Stimulated activated naive CD4-positive, alpha-beta T cell treated with Interleukin-2 at 50 U/mL for 16 hours (primary cell): ENCODE results near the gene PRR12.
"Not testable (repeated sequence)": the region's sequence is repeated elsewhere in the genome, so short reads cannot be mapped to it uniquely, and the experiment has no call there.

Experiments
- DNase-seq: peaks from one replicate; lab custom pipeline; 2025; lab: John Stamatoyannopoulos, UW

The PRR12 gene

DNA sequence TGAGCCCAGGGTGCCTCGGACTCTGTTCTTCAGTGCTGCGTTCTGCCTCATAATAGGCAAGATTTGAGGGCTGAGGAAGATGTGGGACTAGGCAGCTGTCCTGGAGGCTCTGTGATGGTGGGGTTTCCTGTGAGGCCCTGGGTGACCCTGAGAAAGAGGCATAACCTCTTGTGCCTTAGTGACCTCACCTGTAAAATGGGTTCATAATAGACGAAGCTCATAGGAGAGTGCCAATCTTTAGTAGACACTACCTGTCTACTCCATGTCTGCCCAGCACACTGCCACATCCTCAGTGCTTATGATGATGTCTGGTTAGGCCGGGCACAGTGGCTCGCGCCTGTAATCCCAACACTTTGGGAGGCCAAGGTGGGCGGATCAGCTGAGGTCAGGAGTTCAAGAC, 25.6 kb downstream of the PRR12 start:
- no peak for DNase-seq

DNA sequence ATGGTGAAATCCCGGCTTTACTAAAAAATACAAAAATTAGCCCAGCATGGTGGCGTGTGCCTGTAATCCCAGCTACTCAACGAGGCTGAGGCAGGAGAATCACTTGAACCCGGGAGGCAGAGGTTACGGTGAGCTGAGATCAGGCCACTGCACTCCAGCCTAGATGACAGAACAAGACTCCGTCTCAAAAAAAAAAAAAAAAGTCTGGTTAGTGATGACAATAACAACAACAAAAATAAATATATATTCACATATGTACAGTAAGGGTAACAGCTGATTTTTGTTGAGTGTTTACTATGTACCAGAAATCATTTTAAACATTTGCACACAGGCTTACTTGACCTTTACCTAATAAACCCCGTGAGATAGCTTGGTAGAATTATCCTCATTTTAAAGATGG, 26.0 kb downstream of the PRR12 start:
- no peak for DNase-seq

DNA sequence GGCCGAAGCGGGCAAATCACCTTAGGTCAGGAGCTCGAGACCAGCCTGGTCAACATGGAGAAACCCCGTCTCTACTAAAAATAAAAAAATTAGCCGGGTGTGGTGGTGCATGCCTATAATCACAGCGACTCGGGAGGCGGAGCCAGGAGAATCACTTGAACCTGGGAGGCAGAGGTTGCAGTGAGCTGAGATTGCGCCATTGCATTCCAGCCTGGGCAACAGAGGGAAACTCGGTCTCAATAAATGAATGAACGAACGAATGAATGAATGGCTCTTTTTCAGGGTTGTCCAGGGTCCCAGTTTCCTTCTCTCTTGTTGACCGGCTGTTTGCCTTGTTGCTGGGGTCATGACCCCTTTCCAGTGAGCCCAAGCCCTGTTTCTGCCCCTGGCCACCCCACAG, 26.9 kb downstream of the PRR12 start:
- DNase-seq = not testable (repeated sequence)

DNA sequence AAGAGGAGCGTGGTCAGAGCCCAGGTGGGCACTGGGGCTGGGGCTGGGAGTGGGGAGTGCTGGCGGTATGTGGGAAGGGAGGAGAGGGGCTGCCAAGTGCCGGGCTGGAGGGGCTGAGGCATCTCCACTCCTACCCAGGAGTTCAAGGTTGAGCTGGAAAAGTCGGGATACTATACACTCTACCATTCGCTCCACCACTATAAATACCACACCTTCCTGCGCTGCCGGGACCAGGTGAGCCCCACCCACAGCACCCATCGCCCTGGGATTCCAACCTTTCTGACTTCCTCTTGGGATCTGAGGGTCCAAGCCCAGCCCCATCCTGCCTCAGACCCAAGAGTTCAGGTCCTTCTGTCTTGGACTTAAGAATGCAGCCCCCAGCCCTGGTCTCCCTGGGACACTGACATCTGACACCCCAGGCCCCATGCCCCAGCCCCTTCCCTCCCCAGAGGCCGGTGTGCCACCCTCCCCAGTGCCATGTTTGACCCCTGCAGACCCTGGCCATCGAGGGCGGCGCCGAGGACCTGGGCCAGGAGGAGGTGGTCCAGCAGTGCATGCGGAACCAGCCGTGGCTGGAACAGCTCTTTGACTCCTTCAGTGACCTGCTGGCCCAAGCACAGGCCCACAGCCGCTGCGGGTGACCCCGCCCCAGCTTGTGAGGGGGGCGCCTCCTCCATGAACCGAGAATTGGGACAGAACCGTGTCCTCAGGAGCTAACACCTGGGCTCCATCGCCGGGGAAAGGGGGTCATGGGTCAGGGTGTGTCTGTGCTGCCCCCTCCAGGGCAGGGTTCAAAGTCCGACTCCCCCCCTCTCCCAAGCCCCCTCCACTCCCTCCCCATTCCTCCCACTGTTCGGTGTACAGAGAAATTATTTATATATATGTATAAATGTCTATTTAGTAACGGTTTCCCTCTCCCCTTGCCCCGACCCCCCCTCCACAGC, 34.3 kb downstream of the PRR12 start:
- no peak for DNase-seq

DNA sequence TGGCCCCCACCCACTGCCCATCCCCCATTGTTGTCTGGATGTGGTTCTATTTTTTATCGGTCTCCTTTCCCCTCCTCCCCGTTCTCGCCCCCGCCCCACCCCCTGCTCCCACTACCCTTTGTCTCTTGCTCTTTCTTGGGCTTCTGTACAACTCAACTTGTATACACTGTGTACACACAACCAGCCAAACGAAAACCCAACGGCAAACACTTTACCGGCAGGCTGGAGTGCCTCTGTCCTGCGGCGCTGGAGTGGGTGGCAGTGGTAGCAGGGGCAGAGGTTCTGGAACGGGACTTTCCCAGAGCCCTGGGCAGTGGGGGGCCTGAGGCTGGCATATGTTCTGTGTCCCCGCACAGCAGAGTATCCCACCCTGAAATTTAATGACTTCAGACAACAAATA, 35.2 kb downstream of the PRR12 start:
- no peak for DNase-seq

DNA sequence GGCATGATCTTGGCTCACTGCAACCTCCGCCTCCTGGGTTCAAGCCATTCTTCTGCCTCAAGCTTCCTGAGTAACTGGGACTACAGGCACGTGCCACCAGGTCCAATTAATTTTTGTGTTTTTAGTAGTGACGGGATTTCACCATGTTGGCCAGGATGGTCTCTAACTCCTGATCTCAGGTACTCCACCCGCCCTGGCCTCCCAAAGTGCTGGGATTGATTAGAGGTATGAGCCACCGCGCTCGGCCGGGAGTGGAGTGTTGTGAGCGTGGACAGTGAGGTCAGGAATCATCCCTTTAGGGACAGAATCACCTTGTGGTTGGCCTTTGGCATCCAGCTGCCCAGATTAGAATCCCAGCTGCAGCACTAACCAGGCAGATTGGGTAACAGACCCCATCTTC, 38.7 kb downstream of the PRR12 start:
- DNase-seq = no peak

DNA sequence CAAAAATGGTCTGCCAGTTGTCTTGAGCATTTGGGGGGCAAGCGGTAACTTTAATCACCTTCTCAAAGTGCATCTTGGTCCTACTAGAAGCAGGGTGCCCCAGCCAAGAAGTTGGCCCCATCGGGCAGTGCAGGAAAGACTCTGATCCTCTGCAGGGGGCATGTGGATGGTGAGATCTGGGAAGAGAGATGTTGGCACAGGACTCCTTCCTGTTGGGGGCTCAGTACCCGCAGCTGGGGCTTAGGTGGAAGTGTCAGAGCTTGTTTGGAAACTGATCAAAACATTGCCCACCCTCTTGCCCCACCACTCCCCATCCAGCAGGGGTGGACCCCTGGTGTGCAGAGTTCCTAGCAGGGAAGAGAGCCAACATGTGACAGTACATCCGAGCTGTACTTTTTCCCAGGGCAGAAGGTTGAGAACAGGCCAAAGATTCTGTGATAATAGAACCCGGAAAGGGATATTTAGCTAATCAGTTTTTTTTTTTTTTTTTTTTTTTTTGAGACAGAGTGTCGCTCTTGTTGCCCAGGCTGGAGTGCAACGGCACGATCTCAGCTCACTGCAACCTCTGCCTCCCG, 40.1 kb downstream of the PRR12 start:
- no peak for DNase-seq

DNA sequence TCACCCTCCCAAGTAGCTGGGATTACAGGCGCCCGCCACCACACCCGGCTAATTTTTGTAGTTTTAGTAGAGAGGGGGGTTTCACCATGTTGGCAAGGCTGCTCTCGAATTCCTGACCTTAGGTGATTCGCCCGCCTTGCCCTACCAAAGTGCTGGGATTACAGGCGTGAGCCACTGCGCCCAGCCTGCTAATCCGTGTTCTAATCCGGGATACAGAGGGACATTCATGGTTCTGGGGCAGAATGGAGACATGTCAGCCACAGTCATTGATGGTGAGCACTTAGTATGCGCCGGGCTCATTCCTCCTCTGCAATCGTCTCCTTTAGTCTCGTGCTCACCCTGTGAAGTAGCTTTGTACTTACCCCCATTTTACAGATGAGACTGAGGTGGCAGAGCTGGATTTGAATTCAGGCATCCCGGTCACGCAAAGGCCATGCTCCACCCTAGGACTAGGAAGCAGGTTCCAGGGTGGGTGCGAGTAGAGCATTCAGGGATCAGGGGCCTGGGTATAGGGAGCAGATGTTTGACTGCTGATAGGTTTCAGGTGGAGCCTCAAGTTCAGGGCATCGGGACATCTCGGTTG, 40.7 kb downstream of the PRR12 start:
- no peak for DNase-seq

DNA sequence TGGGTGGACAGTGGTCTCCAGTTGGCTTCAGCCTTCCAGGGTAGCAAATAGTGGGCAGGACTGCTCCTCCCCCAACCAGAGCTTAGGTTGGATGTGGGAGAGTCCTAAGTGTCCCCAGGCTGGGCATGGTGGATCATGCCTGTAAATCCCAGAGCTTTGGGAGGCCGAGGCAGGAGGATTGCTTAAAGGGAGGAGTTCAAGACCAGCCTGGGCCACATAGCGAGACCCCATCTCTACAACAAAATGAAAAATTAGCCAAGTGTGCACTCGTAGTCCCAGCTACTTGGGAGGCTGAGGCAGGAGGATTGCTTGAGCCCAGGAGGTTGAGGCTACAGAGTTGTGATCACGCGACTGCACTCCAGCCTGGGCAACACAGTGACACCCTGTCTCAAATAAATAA, 41.6 kb downstream of the PRR12 start:
- DNase-seq = no peak

DNA sequence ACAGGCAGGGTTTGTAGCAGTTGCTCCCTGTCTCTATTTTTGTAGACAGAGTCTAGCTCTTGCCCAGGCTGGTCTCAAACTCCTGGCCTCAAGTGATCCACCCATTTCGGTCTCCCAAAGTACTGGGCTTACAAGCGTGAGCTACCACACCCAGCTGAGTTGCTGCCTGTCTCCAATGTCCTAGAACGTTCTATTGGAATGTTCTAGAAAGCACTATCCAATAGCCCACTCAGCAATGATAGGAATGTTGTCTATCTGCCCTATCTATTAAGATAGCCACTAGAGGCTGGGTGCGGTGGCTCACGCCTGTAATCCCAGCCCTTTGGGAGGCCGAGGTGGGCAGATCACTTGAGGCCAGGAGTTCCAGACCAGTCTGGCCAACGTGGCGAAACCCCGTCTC, 42.3 kb downstream of the PRR12 start:
- not testable (repeated sequence) for DNase-seq

DNA sequence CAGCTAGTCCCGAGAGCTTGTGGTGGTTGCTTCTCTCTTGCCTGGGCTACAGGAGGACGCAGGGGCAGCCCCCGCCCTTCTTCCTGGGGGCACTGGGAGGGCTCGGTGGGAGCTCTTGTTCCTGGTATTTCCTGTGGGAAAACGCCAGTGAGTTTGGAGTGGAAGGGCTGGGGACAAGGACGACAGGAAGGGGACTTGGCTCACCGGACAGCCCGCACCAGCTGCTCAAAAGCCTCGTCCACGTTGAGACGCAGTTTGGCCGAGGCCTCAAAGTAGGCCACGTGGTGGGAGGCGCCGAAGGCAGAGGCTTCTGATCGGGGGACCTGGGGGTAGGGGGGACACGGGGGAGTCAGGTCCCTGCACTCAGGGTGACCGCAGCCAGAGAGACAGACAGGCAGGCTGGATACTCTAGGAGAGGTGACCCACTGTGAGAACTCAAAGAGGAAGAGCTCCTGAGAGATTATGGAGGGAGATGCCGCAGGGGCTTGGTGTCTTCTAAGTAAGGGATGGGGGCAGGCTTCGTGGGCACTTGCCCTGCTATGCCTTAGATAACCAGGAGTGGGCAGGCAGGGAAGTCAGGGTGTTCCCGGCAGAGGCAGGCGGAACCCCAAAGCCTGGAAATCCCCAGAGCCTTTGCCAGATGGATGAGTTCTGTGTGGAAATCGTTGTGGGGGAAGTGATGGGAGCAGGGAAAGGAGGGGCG, 44.7 kb downstream of the PRR12 start:
- DNase-seq = no peak

DNA sequence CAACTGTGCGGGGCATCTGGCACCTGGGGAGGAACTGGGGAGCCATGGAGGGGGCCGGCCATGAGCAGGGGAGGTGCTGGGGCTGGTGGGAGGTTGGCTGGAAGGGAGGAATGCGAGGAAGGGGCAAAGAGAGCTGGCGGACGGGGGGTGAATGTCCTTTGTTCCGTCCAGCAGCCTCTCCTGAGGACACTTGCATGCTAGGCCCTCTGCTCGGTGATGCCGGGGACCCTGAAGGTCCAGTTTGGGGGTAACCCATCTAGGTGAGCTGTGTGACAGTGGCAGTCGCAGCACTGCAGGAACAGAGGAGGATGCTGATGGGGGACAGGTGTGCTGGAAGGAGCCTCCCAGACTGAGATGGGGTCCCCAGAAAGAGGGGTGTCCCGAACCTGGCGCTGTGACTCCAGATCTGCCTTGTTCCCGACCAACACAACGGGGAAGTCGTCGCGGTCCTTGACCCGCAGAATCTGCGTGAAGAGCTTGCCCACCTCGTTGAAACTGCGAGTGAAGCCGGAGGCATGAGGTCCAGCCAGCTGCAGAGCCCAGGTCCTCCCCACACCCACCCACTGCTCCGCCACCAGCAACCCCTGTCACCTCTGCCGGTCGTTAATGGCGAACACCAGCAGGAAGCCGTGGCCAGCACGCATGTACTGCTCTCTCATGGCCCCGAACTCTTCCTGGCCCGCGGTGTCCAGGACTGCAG, 45.4 kb downstream of the PRR12 start:
- DNase-seq = no peak

DNA sequence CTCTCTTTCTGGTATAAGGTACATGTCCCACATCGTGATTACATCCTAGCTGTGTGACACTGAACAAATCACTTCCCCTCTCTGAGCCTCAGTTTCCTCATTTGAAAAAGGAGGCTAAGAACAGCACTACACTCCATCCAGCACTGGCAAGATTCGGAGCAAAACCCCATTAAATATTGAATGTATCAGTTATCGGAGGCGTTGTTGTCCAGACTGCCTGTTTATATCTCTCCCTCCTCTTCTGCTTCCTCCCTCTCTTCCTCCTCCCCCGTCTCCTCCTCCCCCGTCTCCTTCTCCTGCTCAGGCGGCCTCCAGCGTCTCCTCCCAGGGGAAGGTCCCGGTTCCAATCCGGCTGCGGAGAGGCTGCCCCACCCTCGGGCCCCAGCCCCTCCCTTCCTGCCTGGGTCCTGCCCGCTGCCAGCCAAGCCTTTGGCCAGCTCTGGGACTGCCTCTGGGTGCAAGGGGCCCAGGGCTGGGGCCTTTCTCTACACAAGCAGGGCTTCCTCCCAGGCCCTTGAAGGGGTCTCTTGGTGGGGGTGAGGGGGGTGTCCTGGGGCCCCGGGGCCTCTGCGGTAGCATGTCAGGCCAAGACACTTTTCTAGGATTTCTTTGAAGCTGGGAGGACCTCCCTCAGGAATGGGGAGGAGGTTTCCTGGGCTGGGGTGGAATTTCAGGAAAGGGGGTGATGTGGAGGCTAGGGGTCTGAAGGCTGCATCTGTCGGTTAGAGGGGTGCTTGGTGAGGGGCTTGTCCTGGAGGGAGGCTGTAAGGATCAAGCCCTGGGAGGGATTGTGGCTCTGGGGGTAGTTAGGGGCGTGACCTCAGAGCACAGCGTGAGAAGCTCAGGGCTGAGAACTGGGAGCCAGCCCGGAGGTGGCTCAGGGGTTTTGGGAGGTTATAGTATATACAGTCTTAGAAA, 47.1 kb downstream of the PRR12 start:
- DNase-seq = no peak

DNA sequence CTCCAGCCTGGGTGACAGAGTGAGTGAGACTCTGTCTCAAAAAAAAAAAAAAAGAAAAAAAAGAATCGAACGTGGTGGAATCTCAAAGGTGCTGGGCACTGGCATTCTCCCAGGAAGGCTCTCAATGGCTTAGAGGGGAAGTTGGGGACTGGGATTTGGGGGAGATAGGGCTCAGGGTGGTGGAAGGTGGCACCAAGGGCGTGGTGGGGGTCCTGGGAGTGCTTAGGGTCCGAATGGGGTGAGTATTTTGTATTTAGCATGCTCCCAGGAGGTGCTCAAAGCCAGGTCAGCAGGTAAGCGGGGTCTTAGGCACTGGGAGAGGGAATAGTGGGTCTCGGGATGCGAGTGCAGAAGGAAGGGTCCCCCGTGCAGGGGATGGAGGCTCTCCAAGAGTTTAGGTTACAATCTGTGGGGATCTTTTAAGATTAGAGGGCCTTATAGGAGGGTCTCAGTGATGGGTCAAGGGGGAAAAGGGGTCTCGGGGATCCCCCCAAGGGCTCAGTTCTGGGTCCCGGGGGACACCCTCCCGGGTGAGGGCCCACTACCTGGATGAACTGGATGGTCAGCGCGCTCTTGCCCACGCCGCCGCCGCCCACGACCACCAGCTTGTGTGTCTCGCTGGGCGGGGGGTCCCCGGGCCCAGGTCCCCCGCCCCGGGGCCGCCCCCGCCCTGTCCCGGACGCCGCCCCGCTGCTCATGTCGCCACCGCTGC, 48.6 kb downstream of the PRR12 start:
- no peak for DNase-seq

DNA sequence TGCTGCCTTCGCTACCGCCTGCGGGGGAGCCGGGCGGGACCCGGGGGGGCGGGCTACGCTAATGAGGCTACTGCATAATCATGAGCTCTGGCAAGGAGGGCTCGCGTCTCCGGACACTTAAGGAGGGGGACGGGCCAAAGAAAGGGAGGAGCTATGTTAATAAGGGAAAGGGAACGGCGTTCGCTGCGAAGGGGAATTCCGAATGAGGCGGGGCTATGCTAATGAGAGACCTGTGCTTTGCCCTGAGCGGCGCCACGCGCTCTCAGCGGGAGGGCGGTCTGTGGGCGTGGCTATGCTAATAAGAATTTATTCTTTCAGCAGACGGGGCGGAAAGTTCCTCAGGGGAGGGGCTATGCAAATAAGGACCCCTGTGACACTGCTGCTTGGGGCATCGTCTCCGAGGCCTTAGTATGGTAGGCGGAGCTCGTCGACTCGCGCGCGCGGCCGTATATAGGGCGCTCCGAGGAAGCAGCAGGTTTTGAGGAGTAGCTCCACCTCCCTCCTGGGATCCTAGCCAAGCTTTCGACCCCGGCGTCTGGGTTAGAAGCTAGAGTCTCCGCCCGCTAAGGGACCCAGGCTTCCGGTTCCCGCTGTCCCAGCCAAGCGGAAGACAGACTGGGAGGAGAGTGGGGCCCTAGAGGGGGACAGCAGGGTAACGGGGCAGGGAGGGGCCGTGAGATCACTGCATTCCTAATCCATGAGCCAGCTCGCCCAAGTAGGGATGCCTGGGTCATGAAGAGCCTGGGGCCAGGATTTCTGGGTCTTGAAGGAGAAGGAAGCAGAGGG, 49.3 kb downstream of the PRR12 start, which contains the start of gene RRAS:
TSS of gene RRAS (minus strand) at position 31 of the 786 bp plus-strand sequence. CDS start 45 bp downstream, outside the sequence.
- DNase-seq = peak; percentile 100

DNA sequence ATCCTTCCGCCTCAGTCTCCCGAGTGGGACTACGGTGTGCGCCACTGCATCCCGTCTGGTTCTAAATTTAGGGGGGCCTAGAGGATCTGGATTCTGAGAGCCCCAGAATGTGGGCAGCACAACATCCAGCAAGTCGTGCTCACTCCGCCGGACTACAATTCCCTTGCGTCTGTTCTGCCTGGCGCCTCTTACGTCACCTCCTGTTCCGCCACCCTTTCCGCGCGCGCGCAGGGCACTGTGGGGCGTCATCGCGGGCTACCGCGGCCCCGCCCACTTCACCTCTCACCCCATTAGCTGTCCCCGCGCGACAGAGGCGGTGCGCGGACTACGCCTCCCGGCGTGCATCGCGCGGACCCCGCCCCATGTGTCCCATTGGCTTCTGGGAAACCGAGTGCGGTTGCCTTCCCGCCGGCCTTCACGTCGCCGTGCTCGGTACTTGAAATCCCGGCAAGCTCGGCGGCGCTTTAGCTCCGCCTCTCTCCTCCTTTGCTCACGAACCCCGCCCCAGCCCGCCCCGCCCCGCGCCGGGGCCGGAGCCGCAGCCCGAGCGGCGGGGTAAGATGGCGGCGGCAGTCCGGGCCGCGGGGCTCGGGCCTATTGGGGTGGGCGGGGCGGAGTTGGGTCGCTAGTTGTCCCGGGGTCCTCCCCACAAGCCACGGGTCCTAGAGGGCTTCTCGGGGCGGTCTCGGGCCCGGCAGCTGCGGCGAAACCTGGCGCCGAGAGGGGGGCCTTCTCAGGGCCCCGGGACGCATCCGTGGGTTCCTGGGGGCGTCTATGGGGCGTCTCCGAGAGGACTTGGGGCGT, 50.9 kb downstream of the PRR12 start, which contains the start of gene SCAF1:
TSS of gene SCAF1 (plus strand) at position 522 of the 804 bp plus-strand sequence. CDS start 2,818 bp downstream, outside the sequence.
- peak; percentile 99 for DNase-seq

DNA sequence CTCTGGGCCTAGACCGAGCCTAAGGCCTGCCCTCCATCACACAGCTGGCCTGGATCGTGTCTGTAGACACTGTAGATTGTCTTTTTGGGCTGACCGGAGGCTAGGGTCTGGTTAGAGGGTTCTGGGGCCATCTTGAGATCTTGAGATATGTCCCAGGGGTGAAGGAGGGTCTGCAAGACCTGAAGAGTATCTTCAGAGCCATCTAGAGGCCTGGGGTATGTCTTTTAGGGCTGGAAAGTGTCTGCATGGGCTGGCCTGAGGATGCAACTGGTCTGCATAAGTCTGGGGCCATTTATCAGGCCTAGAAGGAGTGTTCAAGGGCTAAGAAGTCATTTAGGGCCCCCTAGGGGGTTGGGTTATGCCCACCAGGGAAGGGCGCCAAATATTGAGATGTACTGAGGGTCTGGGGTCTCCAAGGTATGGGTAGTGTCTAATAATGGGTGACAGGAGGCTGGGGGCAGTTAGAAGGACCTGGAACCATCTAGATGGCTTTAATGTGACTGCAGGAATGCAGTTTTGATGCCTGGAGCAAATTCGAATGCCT, 51.6 kb downstream of the PRR12 start:
- no peak for DNase-seq

DNA sequence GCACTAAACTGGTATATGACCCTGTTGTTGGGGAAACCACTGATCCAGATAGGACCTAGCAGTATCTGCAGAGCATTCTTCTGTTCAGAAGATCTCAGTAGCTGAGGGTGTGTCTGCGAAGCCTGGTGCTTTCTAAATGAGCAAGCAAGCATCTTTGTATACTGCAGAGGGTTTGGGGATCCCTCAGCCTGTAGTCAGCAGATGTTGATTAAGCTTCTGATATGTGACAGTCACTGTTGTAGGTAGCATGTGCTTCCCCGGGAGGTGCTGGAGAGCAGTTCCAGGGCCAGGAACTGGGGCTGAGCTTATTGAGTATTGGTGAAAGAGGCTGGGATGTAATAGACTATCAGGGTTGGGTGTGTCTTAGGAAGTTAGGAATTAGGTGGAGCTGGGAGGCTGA, 52.5 kb downstream of the PRR12 start:
- DNase-seq = peak; percentile 16
